Adrenal gland (tissue), 12 donors: ENCODE measurements around the gene PCDHB10. TPM values are rescaled to one million over a fixed set of nuclear protein-coding genes. Genes with fewer than 3 reads are reported as not detected.
"Not testable (repeated sequence)": the region's sequence is repeated elsewhere in the genome, so short reads cannot be mapped to it uniquely, and the experiment has no call there.

Experiments used
- DNase-seq, 7 donors: peaks; one replicate each; pipeline ENCODE4 v3.0.0-alpha.2; 2019 to 2020
- H3K27ac ChIP-seq, 5 donors: fragments of 200-600 bp; sonication (generic) in 4 of 5; 1 replicate in 3 of 5; 2 replicates in 2 of 5; pipeline versions ENCODE4 v1.5.1 to v1.8.0; 2016 to 2020; ENCODE audit warnings: mild to moderate bottlenecking in 1 of 5
- H3K27me3 ChIP-seq: fragments of 200-600 bp; 2 replicates; pipeline ENCODE4 v1.8.0; 2021
- H3K36me3 ChIP-seq, 2 donors: fragments of 200-600 bp; replicated peaks in 1 of 2; 1 replicate in 1 of 2; 2 replicates in 1 of 2; pipeline versions ENCODE4 v1.5.1 to v1.8.0; 2018 to 2022
- H3K4me1 ChIP-seq, 2 donors: fragments of 200-600 bp; replicated peaks in 1 of 2; 1 replicate in 1 of 2; 2 replicates in 1 of 2; pipeline versions ENCODE4 v1.5.1 to v1.8.0; 2018 to 2021
- H3K4me3 ChIP-seq, 4 donors: fragments of 200-600 bp; sonication (generic) in 3 of 4; one replicate each; pipeline ENCODE4 v1.5.1; 2016 to 2018
- H3K9me3 ChIP-seq, 3 donors: fragments of 200-600 bp; sonication (generic) in 1 of 3; replicated peaks in 1 of 3; 1 replicate in 2 of 3; 2 replicates in 1 of 3; pipeline versions ENCODE4 v1.5.1 to v1.8.0; 2016 to 2021
- CTCF ChIP-seq, 6 experiments: fragments of 450-650 bp in 4 of 6; fragments of 200-600 bp in 2 of 6; sonication (generic) in 1 of 6; IDR thresholded peaks; 1 replicate in 5 of 6; 2 replicates in 1 of 6; pipeline versions ENCODE4 v1.5.1 to v1.8.0; 2016 to 2021; ENCODE audit warnings: antibody characterized with exemption in 6 of 6, mild to moderate bottlenecking in 2 of 6, moderate library complexity in 1 of 6
- POLR2A ChIP-seq, 2 donors: fragments of 450-650 bp; IDR thresholded peaks; one replicate each; pipeline ENCODE4 v1.6.1; 2017; ENCODE audit warnings: antibody characterized with exemption in 2 of 2, mild to moderate bottlenecking in 2 of 2, moderate library complexity in 1 of 2
- WGBS, 4 donors: extraction: QIAGEN DNeasy Blood & Tissue Kit in 2 of 4; methylation state at CpG; one replicate each; pipeline versions ENCODE4 v1.1.5 to v1.1.7; 2013 to 2017; 5-methylcytosine and 5-hydroxymethylcytosine counted together
- intact Hi-C, 2 donors: fragments of 100-400 bp; cut with DNase I; formaldehyde crosslinking; loops; one replicate each; pipeline versions ENCODE4 v1.14.1 to v1.15.0; 2022 to 2023
- polyA plus RNA-seq, 3 donors: library from polyadenylated mRNA; stranded (reverse); fragments of 200-250 nt in 2 of 3; fragments of 350-450 nt in 1 of 3; fragmentation: Illumina TruSeq in 1 of 3; extraction: RNeasy Lipid Tissue Mini Kit (QIAGEN cat#74804) in 1 of 3; gene quantifications; one replicate each; pipeline ENCODE4 v1.2.3, GENCODE V29; 2013 to 2014
- total RNA-seq, 9 donors: library from RNA; depleted of rRNA in 4 of 9; stranded (reverse); fragments of >200 nt in 4 of 9; fragments of 120-200 nt in 1 of 9; fragmentation: NEBNext Ultra II Directional in 1 of 9; extraction: Animal tissue kit (Norgen Biotek cat#: 25700) in 1 of 9; gene quantifications; one replicate each; pipeline versions ENCODE4 v1.1.0 to v1.2.4, GENCODE V29; 2013 to 2023
- donor health status: healthy with polysubstance abuse.
- donor health status: Bipolar disorder and iron deficiency.
- donor health status: DM: yes; HTN: yes; CAD: no.
- donor health status: DM: no; HTN: no; CAD: no.
- donor health status: DM: no; HTN: no; CAD: no.
- donor health status: DM: yes; HTN: yes; CAD: no.

The PCDHB10 gene
- total and polyA plus RNA-seq, 12 donors, result 0.18 to 3.0 (median 0.85) TPM

DNA sequence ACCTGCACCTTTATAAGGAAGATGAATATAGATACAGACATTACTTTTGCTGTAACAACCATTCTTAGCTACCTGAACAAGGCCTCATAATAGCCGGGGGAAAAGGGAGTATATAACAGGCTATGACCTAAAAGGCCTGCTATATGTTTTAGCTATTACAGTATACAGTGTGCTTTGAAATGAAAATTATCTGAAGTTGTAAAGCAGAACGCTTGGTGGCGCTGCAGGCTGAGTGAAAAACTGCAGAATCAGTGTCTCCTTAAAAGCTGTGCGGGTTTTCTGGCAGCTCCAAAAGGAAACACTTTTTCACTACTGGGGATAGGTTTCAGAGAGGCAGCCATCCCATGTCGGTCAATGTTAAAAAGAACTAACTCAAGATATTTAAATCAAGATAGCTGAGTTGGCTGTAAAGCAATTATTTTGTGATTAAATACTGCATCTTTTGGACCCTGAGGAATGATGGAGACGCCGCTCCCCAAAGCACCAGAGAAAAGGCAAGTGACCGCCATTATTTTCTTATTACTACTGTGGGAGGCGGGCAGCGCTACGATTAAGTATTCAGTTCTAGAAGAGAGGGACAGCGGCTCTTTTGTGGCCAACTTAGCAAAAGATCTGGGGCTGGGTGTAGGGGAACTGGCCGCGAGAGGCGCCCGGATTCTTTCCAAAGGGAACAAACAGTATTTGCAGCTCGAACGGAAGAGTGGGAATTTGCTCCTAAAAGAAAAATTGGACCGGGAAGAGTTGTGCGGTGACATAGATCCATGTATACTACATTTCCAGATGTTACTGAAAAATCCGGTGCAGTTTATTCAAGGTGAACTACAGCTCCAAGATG, 36.4 kb upstream of the PCDHB10 start:
- Histone ChIP-seq H3K36me3 (no peaks in the 10 kb centered on the region), H3K27me3 (peaks cover 5% of the 10 kb centered on the region), H3K9me3 (peaks cover 0 to 7% (median 7%) of the 10 kb centered on the region in 3 donors), H3K27ac (no peak overlapping the region), H3K4me1 (no peaks in the 10 kb centered on the region), H3K4me3 (no peak overlapping the region)
- 22 to 46% (median 33%) methylated on average over 21 of the region's 21 CpGs for WGBS, 4 donors
- TF ChIP-seq CTCF (IDR thresholded peaks at IDR 0.05) (no peak), POLR2A (IDR thresholded peaks at IDR 0.05) (no peak)
- intact Hi-C loops, result no loop called here
- DNase-seq, result no peak

- H3K4me3 ChIP-seq, DNase-seq, H3K9me3 ChIP-seq, H3K36me3 ChIP-seq, intact Hi-C loops, H3K4me1 ChIP-seq, H3K27ac ChIP-seq, H3K27me3 ChIP-seq: not testable (repeated sequence)
- WGBS, 4 donors, result 21 to 55% (median 43%) methylated on average over 19 to 38 of the region's 38 CpGs
These were observed 34.8 kb upstream of the PCDHB10 start for GRCh38 chr5:141157356-141157755.

DNA sequence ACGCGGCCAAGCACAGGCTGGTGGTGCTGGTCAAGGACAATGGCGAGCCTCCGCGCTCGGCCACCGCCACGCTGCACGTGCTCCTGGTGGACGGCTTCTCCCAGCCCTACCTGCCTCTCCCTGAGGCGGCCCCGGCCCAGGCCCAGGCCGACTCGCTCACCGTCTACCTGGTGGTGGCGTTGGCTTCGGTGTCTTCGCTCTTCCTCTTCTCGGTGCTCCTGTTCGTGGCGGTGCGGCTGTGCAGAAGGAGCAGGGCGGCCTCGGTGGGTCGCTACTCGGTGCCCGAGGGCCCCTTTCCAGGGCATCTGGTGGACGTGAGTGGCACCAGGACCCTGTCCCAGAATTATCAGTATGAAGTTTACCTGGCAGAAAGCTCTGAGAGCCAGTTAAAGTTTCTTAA, 34.3 kb upstream of the PCDHB10 start:
- WGBS, 4 donors, result 14 to 47% (median 32%) methylated on average over 7 to 18 of the region's 28 CpGs
- H3K36me3 ChIP-seq, H3K4me3 ChIP-seq, DNase-seq, H3K9me3 ChIP-seq, intact Hi-C loops, H3K4me1 ChIP-seq, H3K27ac ChIP-seq, H3K27me3 ChIP-seq: not testable (repeated sequence)

- peaks cover 0 to 12% (median 5%) of the 10 kb centered on the region in 3 donors for H3K9me3 ChIP-seq
These were observed 19.6 kb upstream of the PCDHB10 start, which contains the start of gene PCDHB7 for GRCh38 chr5:141172381-141173204. Gene PCDHB7, plus strand, starts transcription at chr5:141172644. Its CDS starts 192 bp downstream, at chr5:141172836.

GRCh38 chr5:141174291-141175104, 17.7 kb upstream of the PCDHB10 start:
- H3K4me3 ChIP-seq, intact Hi-C loops, H3K27me3 ChIP-seq, H3K4me1 ChIP-seq, H3K27ac ChIP-seq, DNase-seq, H3K36me3 ChIP-seq: not testable (repeated sequence)
- WGBS, 4 donors, result 28 to 46% (median 39%) methylated on average over 35 to 79 of the region's 79 CpGs
- H3K9me3 ChIP-seq, result peaks cover 0 to 12% (median 5%) of the 10 kb centered on the region in 3 donors

More at GRCh38 chr5:141172381-141173204, 19.6 kb upstream of the PCDHB10 start, which contains the start of gene PCDHB7:
- TF ChIP-seq POLR2A (IDR thresholded peaks at IDR 0.05) (no peak), CTCF (IDR thresholded peaks at IDR 0.05) (peak in 4 of 6 experiments; percentile 10 to 37 (median 31))
- Histone ChIP-seq H3K4me3 (no peak within 1 kb of the TSS), H3K4me1 (no peaks in the 10 kb centered on the region), H3K36me3 (no peaks in the 10 kb centered on the region), H3K27me3 (peaks cover 9% of the 10 kb centered on the region), H3K27ac (no peak within 1 kb of the TSS)
- 22 to 41% (median 30%) methylated on average over 20 of the region's 20 CpGs for WGBS, 4 donors
- DNase-seq, result peak in 1 of 7 donors; percentile 7
- intact Hi-C loops, result no loop called here
